Measurements from ENCODE around the gene ZNF451. TPM values are rescaled to one million over a fixed set of nuclear protein-coding genes. Genes with fewer than 3 reads are reported as not detected.

ZNF451 gene
- total and polyA plus RNA-seq, 4 donors = 5.5 to 108 (median 33.8) TPM

DNA sequence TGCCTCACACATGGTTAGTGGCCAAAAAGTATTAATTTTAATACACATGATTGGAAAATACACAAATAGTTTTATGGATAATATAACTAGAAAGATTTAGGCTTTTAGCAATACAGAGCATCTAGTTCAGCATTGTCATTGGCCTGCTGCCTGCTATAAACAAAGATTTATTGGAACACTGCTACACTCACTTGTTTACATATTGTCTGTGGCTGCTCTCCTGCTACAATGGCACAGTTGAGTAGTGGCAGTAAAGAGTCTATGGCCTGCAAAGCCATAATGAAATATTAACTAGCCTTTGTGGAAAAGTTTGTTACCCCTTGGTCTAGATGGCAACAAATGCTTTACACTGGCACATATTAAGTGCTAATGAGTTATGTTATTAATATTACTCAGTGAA is 37.8 kb downstream of the ZNF451 start:
- TF ChIP-seq EGR1 (IDR thresholded peaks at IDR 0.05; ENCODE audit: low read depth in 2 of 2) = no peak
- no peak for TF ChIP-seq HNF4A (conservative IDR thresholded peaks at IDR 0.05)
- Histone ChIP-seq H3K9ac (ENCODE audit: low read depth in 1 of 2, low read length in 2 of 2) (no peak overlapping the region), H3K27ac (ENCODE audit: low read depth in 1 of 2, low read length in 2 of 2) (no peak overlapping the region), H3K9me3 (ENCODE audit: control insufficient read depth in 4 of 4, low read length in 3 of 4) (no peaks in the 10 kb centered on the region), H3K36me3 (ENCODE audit: control insufficient read depth in 4 of 4, insufficient read depth in 3 of 4, low read depth in 1 of 4, low read length in 3 of 4) (peaks cover 0 to 3% (median 2%) of the 10 kb centered on the region in 4 donors), H3K4me1 (ENCODE audit: control insufficient read depth in 4 of 4, insufficient read depth in 4 of 4, low read length in 3 of 4) (no peaks in the 10 kb centered on the region), H3K4me3 (ENCODE audit: low read depth in 1 of 3, low read length in 3 of 3) (no peak overlapping the region), H3K27me3 (ENCODE audit: control insufficient read depth in 4 of 4, insufficient read depth in 4 of 4, low read length in 3 of 4) (no peaks in the 10 kb centered on the region)
- DNase-seq (ENCODE audit: low spot score) = no peak

DNA sequence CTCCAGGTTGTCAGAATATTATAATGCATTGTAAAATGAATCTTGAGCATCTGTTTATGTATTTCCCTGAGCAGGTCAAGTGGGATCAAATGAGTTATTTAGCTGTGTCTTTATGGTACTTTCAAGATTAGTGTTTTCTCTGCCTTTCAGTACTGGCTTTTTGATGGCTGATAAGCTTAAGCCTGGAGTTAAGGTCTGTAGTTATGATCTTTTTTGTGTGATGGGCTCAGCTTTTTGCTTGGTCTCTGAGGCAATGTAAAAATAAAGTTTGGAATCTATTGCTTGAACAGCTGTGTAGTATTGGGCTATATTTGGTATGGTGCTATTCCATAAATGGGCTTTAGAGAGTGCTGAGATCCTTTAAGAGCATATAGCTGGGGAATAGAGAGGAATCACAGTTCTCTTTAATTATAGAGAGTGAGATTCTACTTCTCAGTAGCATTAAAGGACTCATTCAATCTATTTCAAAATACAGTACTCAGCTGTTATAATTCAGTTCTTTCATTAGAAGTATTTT is 40.7 kb downstream of the ZNF451 start:
- H3K36me3 ChIP-seq (ENCODE audit: control insufficient read depth in 4 of 4, insufficient read depth in 3 of 4, low read depth in 1 of 4, low read length in 3 of 4) = peaks cover 0 to 19% (median 7%) of the 10 kb centered on the region in 4 donors
- no peak for DNase-seq (ENCODE audit: low spot score)
- no peaks in the 10 kb centered on the region for H3K27me3 ChIP-seq (ENCODE audit: control insufficient read depth in 4 of 4, insufficient read depth in 4 of 4, low read length in 3 of 4)
- H3K9ac ChIP-seq (ENCODE audit: low read depth in 1 of 2, low read length in 2 of 2) = no peak overlapping the region
- TF ChIP-seq, protein P1, sequence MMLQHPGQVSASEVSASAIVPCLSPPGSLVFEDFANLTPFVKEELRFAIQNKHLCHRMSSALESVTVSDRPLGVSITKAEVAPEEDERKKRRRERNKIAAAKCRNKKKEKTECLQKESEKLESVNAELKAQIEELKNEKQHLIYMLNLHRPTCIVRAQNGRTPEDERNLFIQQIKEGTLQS (IDR thresholded peaks at IDR 0.05) = no peak
- TF ChIP-seq GABPA (IDR thresholded peaks at IDR 0.05 in 1 of 2, conservative IDR thresholded peaks at IDR 0.05 in 1 of 2) (no peak), JUND (IDR thresholded peaks at IDR 0.05) (no peak), RAD21 (IDR thresholded peaks at IDR 0.05) (no peak), NR2F2 (IDR thresholded peaks at IDR 0.05) (no peak), HNF4G (IDR thresholded peaks at IDR 0.05) (no peak), FOXA1 (IDR thresholded peaks at IDR 0.05) (no peak), RXRA (IDR thresholded peaks at IDR 0.05) (no peak), FOXA2 (IDR thresholded peaks at IDR 0.05) (no peak), TAF1 (conservative IDR thresholded peaks at IDR 0.05) (no peak)
- TF ChIP-seq, protein P2, sequence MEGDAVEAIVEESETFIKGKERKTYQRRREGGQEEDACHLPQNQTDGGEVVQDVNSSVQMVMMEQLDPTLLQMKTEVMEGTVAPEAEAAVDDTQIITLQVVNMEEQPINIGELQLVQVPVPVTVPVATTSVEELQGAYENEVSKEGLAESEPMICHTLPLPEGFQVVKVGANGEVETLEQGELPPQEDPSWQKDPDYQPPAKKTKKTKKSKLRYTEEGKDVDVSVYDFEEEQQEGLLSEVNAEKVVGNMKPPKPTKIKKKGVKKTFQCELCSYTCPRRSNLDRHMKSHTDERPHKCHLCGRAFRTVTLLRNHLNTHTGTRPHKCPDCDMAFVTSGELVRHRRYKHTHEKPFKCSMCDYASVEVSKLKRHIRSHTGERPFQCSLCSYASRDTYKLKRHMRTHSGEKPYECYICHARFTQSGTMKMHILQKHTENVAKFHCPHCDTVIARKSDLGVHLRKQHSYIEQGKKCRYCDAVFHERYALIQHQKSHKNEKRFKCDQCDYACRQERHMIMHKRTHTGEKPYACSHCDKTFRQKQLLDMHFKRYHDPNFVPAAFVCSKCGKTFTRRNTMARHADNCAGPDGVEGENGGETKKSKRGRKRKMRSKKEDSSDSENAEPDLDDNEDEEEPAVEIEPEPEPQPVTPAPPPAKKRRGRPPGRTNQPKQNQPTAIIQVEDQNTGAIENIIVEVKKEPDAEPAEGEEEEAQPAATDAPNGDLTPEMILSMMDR (IDR thresholded peaks at IDR 0.05; ENCODE audit: low read depth, low read length, missing input control) = no peak
- TF ChIP-seq, protein P3, sequence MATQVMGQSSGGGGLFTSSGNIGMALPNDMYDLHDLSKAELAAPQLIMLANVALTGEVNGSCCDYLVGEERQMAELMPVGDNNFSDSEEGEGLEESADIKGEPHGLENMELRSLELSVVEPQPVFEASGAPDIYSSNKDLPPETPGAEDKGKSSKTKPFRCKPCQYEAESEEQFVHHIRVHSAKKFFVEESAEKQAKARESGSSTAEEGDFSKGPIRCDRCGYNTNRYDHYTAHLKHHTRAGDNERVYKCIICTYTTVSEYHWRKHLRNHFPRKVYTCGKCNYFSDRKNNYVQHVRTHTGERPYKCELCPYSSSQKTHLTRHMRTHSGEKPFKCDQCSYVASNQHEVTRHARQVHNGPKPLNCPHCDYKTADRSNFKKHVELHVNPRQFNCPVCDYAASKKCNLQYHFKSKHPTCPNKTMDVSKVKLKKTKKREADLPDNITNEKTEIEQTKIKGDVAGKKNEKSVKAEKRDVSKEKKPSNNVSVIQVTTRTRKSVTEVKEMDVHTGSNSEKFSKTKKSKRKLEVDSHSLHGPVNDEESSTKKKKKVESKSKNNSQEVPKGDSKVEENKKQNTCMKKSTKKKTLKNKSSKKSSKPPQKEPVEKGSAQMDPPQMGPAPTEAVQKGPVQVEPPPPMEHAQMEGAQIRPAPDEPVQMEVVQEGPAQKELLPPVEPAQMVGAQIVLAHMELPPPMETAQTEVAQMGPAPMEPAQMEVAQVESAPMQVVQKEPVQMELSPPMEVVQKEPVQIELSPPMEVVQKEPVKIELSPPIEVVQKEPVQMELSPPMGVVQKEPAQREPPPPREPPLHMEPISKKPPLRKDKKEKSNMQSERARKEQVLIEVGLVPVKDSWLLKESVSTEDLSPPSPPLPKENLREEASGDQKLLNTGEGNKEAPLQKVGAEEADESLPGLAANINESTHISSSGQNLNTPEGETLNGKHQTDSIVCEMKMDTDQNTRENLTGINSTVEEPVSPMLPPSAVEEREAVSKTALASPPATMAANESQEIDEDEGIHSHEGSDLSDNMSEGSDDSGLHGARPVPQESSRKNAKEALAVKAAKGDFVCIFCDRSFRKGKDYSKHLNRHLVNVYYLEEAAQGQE (IDR thresholded peaks at IDR 0.05) = no peak
- no peaks in the 10 kb centered on the region for H3K4me1 ChIP-seq (ENCODE audit: control insufficient read depth in 4 of 4, insufficient read depth in 4 of 4, low read length in 3 of 4)
- no peaks in the 10 kb centered on the region for H3K9me3 ChIP-seq (ENCODE audit: control insufficient read depth in 4 of 4, low read length in 3 of 4)
- no peak overlapping the region for H3K4me3 ChIP-seq (ENCODE audit: low read depth in 1 of 3, low read length in 3 of 3)
- no peak overlapping the region for H3K27ac ChIP-seq (ENCODE audit: low read depth in 1 of 2, low read length in 2 of 2)

DNA sequence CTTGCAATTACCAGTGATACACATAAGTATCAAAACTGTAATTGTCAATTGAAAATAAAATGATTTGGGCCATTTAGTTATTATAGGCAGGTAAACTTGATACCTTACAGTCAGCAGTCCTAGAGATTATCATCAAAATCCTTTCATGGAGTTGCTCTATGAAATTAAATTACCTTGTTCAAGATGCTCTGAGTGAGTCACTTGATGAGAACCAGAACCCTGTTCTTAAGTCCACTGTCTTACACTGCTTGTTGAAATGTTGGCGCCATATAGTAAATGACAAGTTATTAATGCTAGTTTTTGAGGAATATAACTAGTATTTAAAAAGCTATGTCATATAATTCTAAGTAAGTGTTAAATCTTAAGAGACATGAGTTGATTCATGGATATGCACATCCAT is 45.0 kb downstream of the ZNF451 start:
- Histone ChIP-seq H3K27me3 (ENCODE audit: control insufficient read depth in 4 of 4, insufficient read depth in 4 of 4, low read length in 3 of 4) (no peaks in the 10 kb centered on the region), H3K27ac (ENCODE audit: low read depth in 1 of 2, low read length in 2 of 2) (no peak overlapping the region), H3K9ac (ENCODE audit: low read depth in 1 of 2, low read length in 2 of 2) (no peak overlapping the region), H3K36me3 (ENCODE audit: control insufficient read depth in 4 of 4, insufficient read depth in 3 of 4, low read depth in 1 of 4, low read length in 3 of 4) (peaks cover 0 to 22% (median 13%) of the 10 kb centered on the region in 4 donors), H3K9me3 (ENCODE audit: control insufficient read depth in 4 of 4, low read length in 3 of 4) (no peaks in the 10 kb centered on the region), H3K4me1 (ENCODE audit: control insufficient read depth in 4 of 4, insufficient read depth in 4 of 4, low read length in 3 of 4) (no peaks in the 10 kb centered on the region), H3K4me3 (ENCODE audit: low read depth in 1 of 3, low read length in 3 of 3) (no peak overlapping the region)
- no peak for DNase-seq (ENCODE audit: low spot score)
- over 99% methylated on average over 1 of the region's 1 CpG for WGBS
- TF ChIP-seq, protein P3 (IDR thresholded peaks at IDR 0.05) = no peak
- TF ChIP-seq NR2F2 (IDR thresholded peaks at IDR 0.05) (no peak), HNF4A (conservative IDR thresholded peaks at IDR 0.05) (no peak), RXRA (IDR thresholded peaks at IDR 0.05) (no peak), YY1 (IDR thresholded peaks at IDR 0.05) (no peak), JUND (IDR thresholded peaks at IDR 0.05) (no peak), FOXA2 (IDR thresholded peaks at IDR 0.05) (no peak), TAF1 (conservative IDR thresholded peaks at IDR 0.05) (no peak), EGR1 (IDR thresholded peaks at IDR 0.05; ENCODE audit: low read depth in 2 of 2) (no peak), HNF4G (IDR thresholded peaks at IDR 0.05) (no peak), SP1 (IDR thresholded peaks at IDR 0.05) (no peak), RAD21 (IDR thresholded peaks at IDR 0.05) (no peak)
- TF ChIP-seq, protein P2 (IDR thresholded peaks at IDR 0.05; ENCODE audit: low read depth, low read length, missing input control) = no peak
